ENCODE results near the gene PCNT.
"Not testable (repeated sequence)": the region's sequence is repeated elsewhere in the genome, so short reads cannot be mapped to it uniquely, and the experiment has no call there.

PCNT gene

DNA sequence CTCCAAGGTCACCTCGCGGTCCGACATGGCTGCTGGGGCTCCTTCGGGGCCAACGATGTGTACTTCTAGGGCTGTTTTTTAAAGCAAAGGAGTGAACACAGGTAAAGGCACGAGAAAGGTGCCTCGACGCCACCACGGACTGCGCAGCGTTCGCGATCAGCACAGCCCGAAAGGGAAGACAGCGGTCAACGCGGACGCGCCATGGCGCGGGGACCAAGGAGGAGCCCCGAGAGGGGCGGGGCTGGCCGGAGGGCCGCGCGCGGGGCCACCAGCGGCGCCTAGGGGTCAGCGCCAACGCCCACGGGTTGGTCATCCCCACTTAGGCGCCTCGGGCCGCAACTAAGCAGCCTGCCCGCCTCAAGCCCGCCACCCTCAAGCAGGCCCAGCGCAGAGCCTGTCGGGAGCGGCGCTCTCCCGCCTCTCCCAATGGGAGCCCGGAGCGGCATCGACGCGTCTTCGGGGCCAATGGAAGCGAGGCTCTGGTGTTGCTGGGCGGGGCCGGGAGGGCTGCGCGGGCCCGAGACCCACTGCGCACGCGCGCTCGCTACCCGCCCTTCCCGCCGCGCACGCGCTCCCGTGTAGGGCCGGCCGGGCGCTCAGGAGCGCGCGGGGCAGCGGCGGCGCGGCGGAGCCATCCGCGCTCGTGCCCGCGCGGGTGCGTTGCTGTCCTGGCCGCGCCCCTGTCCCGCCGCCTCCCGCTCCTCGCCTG lies 134.5 kb downstream of the PCNT start, which contains the start of gene DIP2A:
Gene DIP2A, plus strand, starts transcription at position 577 of the 709 bp plus-strand sequence. CDS start 241 bp downstream, outside the sequence.
- TF ChIP-seq, protein P1, sequence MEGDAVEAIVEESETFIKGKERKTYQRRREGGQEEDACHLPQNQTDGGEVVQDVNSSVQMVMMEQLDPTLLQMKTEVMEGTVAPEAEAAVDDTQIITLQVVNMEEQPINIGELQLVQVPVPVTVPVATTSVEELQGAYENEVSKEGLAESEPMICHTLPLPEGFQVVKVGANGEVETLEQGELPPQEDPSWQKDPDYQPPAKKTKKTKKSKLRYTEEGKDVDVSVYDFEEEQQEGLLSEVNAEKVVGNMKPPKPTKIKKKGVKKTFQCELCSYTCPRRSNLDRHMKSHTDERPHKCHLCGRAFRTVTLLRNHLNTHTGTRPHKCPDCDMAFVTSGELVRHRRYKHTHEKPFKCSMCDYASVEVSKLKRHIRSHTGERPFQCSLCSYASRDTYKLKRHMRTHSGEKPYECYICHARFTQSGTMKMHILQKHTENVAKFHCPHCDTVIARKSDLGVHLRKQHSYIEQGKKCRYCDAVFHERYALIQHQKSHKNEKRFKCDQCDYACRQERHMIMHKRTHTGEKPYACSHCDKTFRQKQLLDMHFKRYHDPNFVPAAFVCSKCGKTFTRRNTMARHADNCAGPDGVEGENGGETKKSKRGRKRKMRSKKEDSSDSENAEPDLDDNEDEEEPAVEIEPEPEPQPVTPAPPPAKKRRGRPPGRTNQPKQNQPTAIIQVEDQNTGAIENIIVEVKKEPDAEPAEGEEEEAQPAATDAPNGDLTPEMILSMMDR (IDR thresholded peaks at IDR 0.05; ENCODE audit: low read depth, low read length), result no peak
- peak within 1 kb of the TSS; percentile 81 to 82 for H3K4me3 ChIP-seq (replicated peaks in 1 of 2; ENCODE audit: low read depth in 2 of 2, low read length in 2 of 2)
- peak; percentile 97 to 98 for DNase-seq (ENCODE audit: low read depth in 2 of 2)

DNA sequence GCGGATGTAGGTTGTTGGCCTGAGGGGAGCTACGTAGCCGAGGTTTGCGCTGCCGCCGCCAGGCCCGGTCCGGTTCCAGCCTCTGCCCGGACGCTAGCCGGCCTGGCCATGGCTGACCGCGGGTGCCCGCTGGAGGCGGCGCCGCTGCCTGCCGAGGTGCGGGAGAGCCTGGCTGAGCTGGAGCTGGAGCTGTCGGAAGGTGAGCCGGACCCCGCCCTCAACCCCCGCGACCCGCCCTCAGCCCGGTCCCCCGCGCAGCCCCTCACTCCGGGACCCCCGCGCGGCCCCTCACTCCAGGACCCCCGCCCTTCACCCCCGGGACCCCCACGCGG lies 135.0 kb downstream of the PCNT start:
- H3K4me3 ChIP-seq (replicated peaks in 1 of 2; ENCODE audit: low read depth in 2 of 2, low read length in 2 of 2), result peak overlapping the region; percentile 66 to 82
- TF ChIP-seq, protein P1 (IDR thresholded peaks at IDR 0.05; ENCODE audit: low read depth, low read length), result no peak
- DNase-seq (ENCODE audit: low read depth in 2 of 2), result no peak

DNA sequence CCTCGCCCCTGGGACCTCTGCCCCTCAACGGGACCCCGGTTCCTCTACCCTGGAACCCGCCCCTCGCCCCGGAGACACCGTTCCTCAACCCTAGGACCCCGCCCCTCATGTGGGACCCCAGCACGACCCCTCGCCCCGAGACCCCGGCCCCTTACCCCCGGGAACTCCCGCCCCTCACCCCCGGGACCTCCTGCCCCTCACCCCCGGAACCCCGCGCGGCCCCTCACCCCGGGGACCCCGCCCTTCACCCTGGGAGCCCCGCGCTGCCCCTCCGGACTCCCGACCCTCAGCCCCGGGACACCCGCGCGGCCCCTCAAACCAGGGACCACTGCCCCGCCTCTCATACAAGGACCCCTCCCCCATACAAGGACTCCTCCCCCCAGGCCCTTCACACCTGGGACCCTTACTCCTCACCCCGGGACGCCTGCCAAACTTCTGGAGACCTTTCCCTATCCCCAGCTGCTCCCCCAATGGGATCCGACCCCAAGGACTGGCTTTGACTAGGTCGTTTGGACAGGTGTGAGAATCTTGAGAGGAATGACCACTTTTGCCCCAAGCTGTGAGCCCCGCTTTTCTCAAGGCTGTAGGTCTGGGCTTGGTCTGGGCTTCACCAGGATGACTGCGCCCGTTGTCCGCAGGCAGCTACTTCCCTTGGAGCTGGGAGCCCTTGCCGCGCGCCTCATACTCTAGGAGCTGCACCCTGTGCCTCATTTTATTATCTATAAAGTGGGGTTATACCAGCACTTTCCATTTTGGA lies 135.6 kb downstream of the PCNT start:
- TF ChIP-seq, protein P1 (IDR thresholded peaks at IDR 0.05; ENCODE audit: low read depth, low read length), result no peak
- peak overlapping the region; percentile 66 to 82 for H3K4me3 ChIP-seq (replicated peaks in 1 of 2; ENCODE audit: low read depth in 2 of 2, low read length in 2 of 2)
- peak; percentile 53 to 56 for DNase-seq (ENCODE audit: low read depth in 2 of 2)

DNA sequence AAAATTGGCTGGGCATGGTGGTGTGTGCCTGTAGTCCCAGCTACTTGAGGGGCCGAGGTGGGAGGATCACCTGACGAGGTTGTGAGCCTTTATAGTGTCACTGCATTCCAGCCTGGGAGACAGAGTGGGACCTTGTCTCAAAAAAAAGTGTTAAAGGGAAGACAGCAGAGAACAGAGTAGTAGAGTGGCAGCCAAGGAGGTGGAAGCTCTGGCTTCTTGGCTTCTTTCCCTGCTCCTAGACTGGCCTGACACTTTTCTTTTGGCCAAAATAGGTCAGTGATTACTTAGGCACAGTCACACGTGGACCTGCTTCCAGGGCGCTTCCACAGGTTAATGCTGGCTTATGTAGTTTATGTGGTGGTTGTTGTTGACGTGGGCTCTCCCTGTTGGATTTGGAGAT lies 138.0 kb downstream of the PCNT start:
- no peak overlapping the region for H3K4me3 ChIP-seq (replicated peaks in 1 of 2; ENCODE audit: low read depth in 2 of 2, low read length in 2 of 2)

DNA sequence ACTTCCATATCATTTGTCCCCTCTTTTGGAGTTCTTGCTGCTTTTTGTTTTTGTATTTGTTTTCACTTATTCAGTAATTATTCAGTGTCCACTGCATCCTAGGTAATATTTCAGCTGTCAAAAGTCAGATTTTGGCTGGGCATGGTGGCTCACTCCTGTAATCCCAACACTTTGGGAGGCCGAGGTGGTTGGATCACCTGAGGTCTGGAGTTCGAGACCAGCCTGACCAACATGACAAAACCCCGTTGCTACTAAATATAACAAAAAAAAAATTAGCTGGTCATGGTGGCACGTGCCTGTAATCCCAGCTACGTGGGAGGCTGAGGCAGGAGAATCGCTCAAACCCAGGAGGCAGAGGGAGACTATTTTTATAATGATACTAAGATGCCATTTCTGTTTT lies 141.2 kb downstream of the PCNT start:
- not testable (repeated sequence) for H3K4me3 ChIP-seq (replicated peaks in 1 of 2; ENCODE audit: low read depth in 2 of 2, low read length in 2 of 2); DNase-seq (ENCODE audit: low read depth in 2 of 2)

More for the DNA sequence above, 138.0 kb downstream of the PCNT start:
- DNase-seq (ENCODE audit: low read depth in 2 of 2), result no peak
- TF ChIP-seq, protein P1 (IDR thresholded peaks at IDR 0.05; ENCODE audit: low read depth, low read length), result no peak

DNA sequence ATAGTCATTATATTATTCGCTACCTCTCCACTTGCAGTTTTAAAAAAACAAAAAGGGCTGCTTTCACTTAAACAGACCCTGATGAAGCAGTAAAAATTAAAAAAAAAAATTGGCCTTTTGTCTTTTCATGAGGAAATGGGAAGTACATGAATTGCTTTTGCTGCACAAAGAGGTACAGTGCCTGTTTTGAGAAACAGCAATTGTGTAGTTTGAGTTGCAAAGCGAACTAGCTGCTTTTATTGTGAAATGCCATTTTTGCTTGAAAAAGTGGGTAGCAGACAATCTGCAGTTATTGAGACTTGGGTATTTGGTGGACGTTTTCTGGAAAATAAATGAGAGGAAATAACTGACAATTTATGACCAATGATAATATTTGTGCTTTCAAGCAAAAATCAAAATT lies 141.7 kb downstream of the PCNT start:
- TF ChIP-seq, protein P1 (IDR thresholded peaks at IDR 0.05; ENCODE audit: low read depth, low read length), result no peak
- no peak overlapping the region for H3K4me3 ChIP-seq (replicated peaks in 1 of 2; ENCODE audit: low read depth in 2 of 2, low read length in 2 of 2)
- DNase-seq (ENCODE audit: low read depth in 2 of 2), result no peak

DNA sequence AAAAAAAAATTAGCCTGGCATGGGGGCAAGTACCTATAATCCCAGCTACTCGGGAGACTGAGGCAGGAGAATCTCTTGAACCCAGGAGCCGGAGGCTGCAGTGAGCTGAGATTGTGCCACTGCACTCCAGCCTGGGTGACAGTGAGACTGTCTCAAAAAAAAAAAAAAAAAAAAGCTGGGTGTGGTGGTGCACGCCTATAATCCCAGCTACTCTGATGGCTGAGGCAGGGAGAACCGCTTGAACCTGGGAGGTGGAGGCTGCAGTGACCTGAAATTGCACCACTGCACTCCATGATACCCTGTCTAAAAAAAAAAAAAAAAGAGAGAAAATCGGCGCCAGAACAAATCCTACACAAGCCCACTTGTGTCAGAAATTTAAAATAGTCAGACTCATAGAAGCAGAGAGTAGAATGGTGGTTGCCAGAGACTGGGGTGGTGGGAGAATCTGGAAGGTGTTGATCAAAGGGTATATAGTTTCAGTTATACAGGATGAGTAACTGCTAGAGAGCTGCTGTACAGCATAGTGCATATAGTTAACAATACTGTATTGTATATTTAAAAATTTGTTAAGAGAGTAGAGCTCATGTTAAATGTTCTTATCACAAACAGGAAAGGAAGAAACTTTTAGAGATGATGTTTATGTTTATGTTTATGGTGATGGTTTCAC lies 144.3 kb downstream of the PCNT start:
- no peak for DNase-seq (ENCODE audit: low read depth in 2 of 2)
- TF ChIP-seq, protein P1 (IDR thresholded peaks at IDR 0.05; ENCODE audit: low read depth, low read length), result no peak
- H3K4me3 ChIP-seq (replicated peaks in 1 of 2; ENCODE audit: low read depth in 2 of 2, low read length in 2 of 2), result no peak overlapping the region

Data from cardiac fibroblast (primary cell).